A549 (cell line): ENCODE measurements around the gene PLPP3. TPM values are rescaled to one million over a fixed set of nuclear protein-coding genes. Genes with fewer than 3 reads are reported as not detected.
A peak's percentile ranks its signal among the peaks of the same experiment; 100 is the strongest.

ENCODE experiments used
- ATAC-seq, 2 experiments: fragments of 200-7000 bp in 1 of 2; fragments of >200 bp in 1 of 2; cut with Nextera tagmentation in 1 of 2; cut with Tn5 transposase in 1 of 2; 3 replicates each; pipeline versions ENCODE4 v1.8.0 to v1.9.1; 2018 to 2020; ENCODE audit warnings: mild to moderate bottlenecking in 1 of 2, moderate library complexity in 1 of 2
- CTCF ChIA-PET: fragments of 300-600 bp; sonication (Branson Sonifier 250); formaldehyde crosslinking; extraction: SDS; loops from one replicate; lab custom pipeline; 2021; ENCODE audit warnings: antibody characterized with exemption, inconsistent platforms; lab: Yijun Ruan, JAX
- POLR2A ChIA-PET: fragments of 350-600 bp; formaldehyde crosslinking; extraction: SDS; loops from one replicate; lab custom pipeline; 2021; ENCODE audit warnings: antibody characterized with exemption, inconsistent platforms; lab: Yijun Ruan, JAX
- DNase-seq, 2 experiments: peaks; one replicate each; pipeline versions ENCODE4 v3.0.0 to v3.0.0-alpha.2; 2011 to 2016; ENCODE audit warnings: low read depth in 1 of 2, low spot score in 1 of 2
- FAIRE-seq: peaks from 2 replicates; lab custom pipeline; 2011; peaks lifted over from hg19 to GRCh38; lab: Jason Lieb, UNC
- H3K27ac ChIP-seq, 2 experiments: fragments of >200 bp; sonication (Bioruptor Twin); formaldehyde crosslinking; 3 replicates each; pipeline ENCODE4 v1.5.1; 2016 to 2017
- H3K4me1 ChIP-seq: fragments of >200 bp; sonication (Bioruptor Twin); formaldehyde crosslinking; 3 replicates; pipeline ENCODE4 v1.6.1; 2016
- H3K4me2 ChIP-seq: fragments of >200 bp; sonication (Bioruptor Twin); formaldehyde crosslinking; 3 replicates; pipeline ENCODE4 v1.6.1; 2016
- H3K4me3 ChIP-seq: fragments of >200 bp; sonication (Bioruptor Twin); formaldehyde crosslinking; 3 replicates; pipeline ENCODE4 v1.5.1; 2016
- H3K9me3 ChIP-seq: fragments of >200 bp; sonication (Bioruptor Twin); formaldehyde crosslinking; 3 replicates; pipeline ENCODE4 v1.6.1; 2016
- BHLHE40 ChIP-seq: IDR thresholded peaks from 2 replicates; pipeline ENCODE4 v1.6.1; 2012; ENCODE audit warnings: low read depth, low read length, inconsistent platforms
- CEBPB ChIP-seq, 2 experiments: fragments of >200 bp in 1 of 2; sonication (Bioruptor Twin) in 1 of 2; formaldehyde crosslinking in 1 of 2; IDR thresholded peaks; 2 replicates each; pipeline ENCODE4 v1.6.1; 2012 to 2016
- CHD4 ChIP-seq: fragments of 200-600 bp; sonication (generic); IDR thresholded peaks from 2 replicates; pipeline ENCODE4 v1.6.1; 2016; ENCODE audit warnings: antibody characterized with exemption, mild to moderate bottlenecking, borderline replicate concordance
- E2F6 ChIP-seq: IDR thresholded peaks from 2 replicates; pipeline ENCODE4 v1.6.1; 2012; ENCODE audit warnings: low read depth, borderline replicate concordance
- EP300 ChIP-seq, 2 experiments: fragments of >200 bp; sonication (Bioruptor Twin); formaldehyde crosslinking; IDR thresholded peaks; 2 replicates in 1 of 2; 3 replicates in 1 of 2; pipeline ENCODE4 v1.6.1; 2016 to 2017
- ESRRA ChIP-seq: fragments of 150-350 bp; IDR thresholded peaks from 2 replicates; pipeline ENCODE4 v1.6.1; 2014; ENCODE audit warnings: mild to moderate bottlenecking, low read length, borderline replicate concordance
- FOSL2 ChIP-seq, 2 experiments: fragments of 450-650 bp in 1 of 2; fragments of >200 bp in 1 of 2; sonication (Bioruptor Twin) in 1 of 2; formaldehyde crosslinking; IDR thresholded peaks; 2 replicates each; pipeline versions ENCODE4 v1.5.0 to v1.6.1; 2016 to 2020; ENCODE audit warnings: mild to moderate bottlenecking in 1 of 2, moderate library complexity in 1 of 2
- HDAC2 ChIP-seq: fragments of 200-600 bp; sonication (generic); IDR thresholded peaks from 2 replicates; pipeline ENCODE4 v1.6.1; 2016
- HES2 ChIP-seq: fragments of >200 bp; sonication (Bioruptor Twin); formaldehyde crosslinking; IDR thresholded peaks from 2 replicates; pipeline ENCODE4 v1.6.1; 2016
- JUN ChIP-seq, 2 experiments: fragments of >200 bp; sonication (Bioruptor Twin); formaldehyde crosslinking; IDR thresholded peaks; 2 replicates in 1 of 2; 3 replicates in 1 of 2; pipeline ENCODE4 v1.6.1; 2016 to 2017
- JUNB ChIP-seq: fragments of >200 bp; sonication (Bioruptor Twin); formaldehyde crosslinking; IDR thresholded peaks from 2 replicates; pipeline ENCODE4 v1.6.1; 2016
- NFE2L2 ChIP-seq: fragments of 150-350 bp; conservative IDR thresholded peaks from 2 replicates; pipeline ENCODE4 v1.6.1; 2014; ENCODE audit warnings: low read length
- RFX5 ChIP-seq: fragments of 450-650 bp; IDR thresholded peaks from 2 replicates; pipeline ENCODE4 v1.7.1; 2014; ENCODE audit warnings: antibody characterized with exemption, mild to moderate bottlenecking, moderate library complexity
- SMC3 ChIP-seq: fragments of >200 bp; sonication (Bioruptor Twin); formaldehyde crosslinking; IDR thresholded peaks from 3 replicates; pipeline ENCODE4 v1.6.1; 2018; ENCODE audit warnings: inconsistent platforms
- ZC3H11A ChIP-seq: fragments of 450-650 bp; IDR thresholded peaks from 2 replicates; pipeline ENCODE4 v1.6.1; 2014; ENCODE audit warnings: antibody characterized with exemption, mild to moderate bottlenecking
- WGBS: methylation state at CpG from one replicate; pipeline ENCODE4 v1.1.6; 2017; ENCODE audit errors: missing lambda C conversion rate; 5-methylcytosine and 5-hydroxymethylcytosine counted together
- polyA plus RNA-seq, 4 experiments: library from polyadenylated mRNA; depleted of rRNA in 3 of 4; stranded (reverse); fragments of >200 nt; fragmentation: RNase III in 1 of 4; extraction: RNeasy Plus Mini Kit Qiagen cat#74134 plus additional on column Dnase treatment in 1 of 4; gene quantifications; 2 replicates in 3 of 4; 3 replicates in 1 of 4; pipeline ENCODE4 v1.2.3, GENCODE V29; 2011 to 2017

PLPP3 gene
- polyA plus RNA-seq, 2 of the 4 experiments (the other 2 are of a cell fraction): 23.6 to 25.6 TPM

- no peak overlapping the region for H3K4me3 ChIP-seq
- POLR2A ChIA-PET: no interaction called here
- WGBS: 32% methylated on average over 12 of the region's 12 CpGs
Measured at GRCh38 chr1:56456435-56457101, 122.8 kb downstream of the PLPP3 start.

GRCh38 chr1:56453417-56454078, 125.8 kb downstream of the PLPP3 start:
- WGBS: 88% methylated on average over 10 of the region's 10 CpGs
- no peak for FAIRE-seq
- POLR2A ChIA-PET: no interaction called here

More at GRCh38 chr1:56456435-56457101, 122.8 kb downstream of the PLPP3 start:
- H3K27ac ChIP-seq: peak overlapping the region; percentile 68 to 82
- no peaks in the 10 kb centered on the region for H3K9me3 ChIP-seq
- FAIRE-seq: no peak
- TF ChIP-seq BHLHE40 (no peak), JUN (IDR thresholded peaks at IDR 0.05) (peak in 1 of 2 experiments; percentile 44; a peak in 2 of 5 replicates), FOSL2 (IDR thresholded peaks at IDR 0.05) (no peak), FOSL2 (CRISPR knock-in tag; IDR thresholded peaks at IDR 0.05) (peak; percentile 70; the same call in 1 of the 2 replicates), CHD4 (no peak), JUNB (peak; percentile 28; the same call in 1 of the 2 replicates), SMC3 (no peak), CEBPB (IDR thresholded peaks at IDR 0.05) (peak in 1 of 2 experiments; percentile 56; a peak in 1 of 4 replicates), EP300 (IDR thresholded peaks at IDR 0.05) (0 out of 5 replicates have a peak, but pooled peaks of 1 of the 2 experiments have one; percentile 26), RFX5 (no peak), ESRRA (peak; percentile 81; the same call in 1 of the 2 replicates)
- ATAC-seq: peak; percentile 89
- H3K4me1 ChIP-seq: peaks cover 31% of the 10 kb centered on the region
- DNase-seq: peak; percentile 66 to 67
- CTCF ChIA-PET: no interaction called here
- H3K4me2 ChIP-seq: peak overlapping the region; percentile 60

GRCh38 chr1:56453016-56453415, 126.3 kb downstream of the PLPP3 start:
- DNase-seq (no peak), FAIRE-seq (no peak), ATAC-seq (no peak)
- Histone ChIP-seq H3K27ac (peak overlapping the region in 1 of 2 experiments; percentile 68; a peak in 3 of 6 replicates), H3K4me3 (no peak overlapping the region), H3K9me3 (no peaks in the 10 kb centered on the region), H3K4me1 (peaks cover 61% of the 10 kb centered on the region), H3K4me2 (no peak overlapping the region)
- 100% methylated on average over 2 of the region's 4 CpGs for WGBS
- ChIA-PET POLR2A (no interaction called here), CTCF (no interaction called here)
- TF ChIP-seq HES2 (no peak), NFE2L2 (no peak), ZC3H11A (no peak), HDAC2 (no peak), E2F6 (no peak)
- TF ChIP-seq, all 56 proteins: peak for 0

More at GRCh38 chr1:56453417-56454078, 125.8 kb downstream of the PLPP3 start:
- Histone ChIP-seq H3K9me3 (no peaks in the 10 kb centered on the region), H3K4me3 (no peak overlapping the region), H3K4me1 (peaks cover 59% of the 10 kb centered on the region), H3K4me2 (no peak overlapping the region), H3K27ac (peak overlapping the region in 1 of 2 experiments; percentile 68; a peak in 3 of 6 replicates)
- CTCF ChIA-PET: no interaction called here
- DNase-seq (no peak), ATAC-seq (no peak)
- TF ChIP-seq E2F6: no peak
